ENCODE results near the gene LATS2.

DNA sequence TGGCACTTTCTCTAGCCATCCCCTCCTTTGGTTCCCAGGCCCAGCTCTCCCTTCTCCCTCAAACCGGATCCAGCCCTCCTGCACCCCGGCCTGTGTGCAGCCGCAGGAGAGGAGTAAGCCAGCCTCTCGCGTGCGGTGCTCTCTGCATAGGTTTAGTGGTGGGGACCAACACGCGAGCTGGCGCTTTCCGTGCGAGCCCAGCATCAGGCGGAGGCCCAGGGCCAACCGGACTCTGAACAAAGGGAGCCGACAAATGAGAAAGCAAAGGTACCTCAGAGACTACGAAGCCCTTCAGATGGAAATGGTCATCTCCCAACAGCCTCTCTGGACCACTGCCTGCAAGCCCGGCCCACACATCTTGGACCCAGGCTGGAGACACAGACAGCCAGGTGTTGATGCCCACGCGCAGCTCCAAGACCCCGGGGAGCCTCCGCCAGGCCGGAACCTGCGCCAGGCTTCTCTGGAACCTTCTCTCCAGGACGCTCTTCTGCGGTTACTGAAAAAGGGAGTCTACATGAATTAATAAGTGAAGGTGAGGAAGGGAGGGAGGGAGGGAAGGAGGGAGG is 16.5 kb upstream of the LATS2 start:
- TF ChIP-seq, protein P1, sequence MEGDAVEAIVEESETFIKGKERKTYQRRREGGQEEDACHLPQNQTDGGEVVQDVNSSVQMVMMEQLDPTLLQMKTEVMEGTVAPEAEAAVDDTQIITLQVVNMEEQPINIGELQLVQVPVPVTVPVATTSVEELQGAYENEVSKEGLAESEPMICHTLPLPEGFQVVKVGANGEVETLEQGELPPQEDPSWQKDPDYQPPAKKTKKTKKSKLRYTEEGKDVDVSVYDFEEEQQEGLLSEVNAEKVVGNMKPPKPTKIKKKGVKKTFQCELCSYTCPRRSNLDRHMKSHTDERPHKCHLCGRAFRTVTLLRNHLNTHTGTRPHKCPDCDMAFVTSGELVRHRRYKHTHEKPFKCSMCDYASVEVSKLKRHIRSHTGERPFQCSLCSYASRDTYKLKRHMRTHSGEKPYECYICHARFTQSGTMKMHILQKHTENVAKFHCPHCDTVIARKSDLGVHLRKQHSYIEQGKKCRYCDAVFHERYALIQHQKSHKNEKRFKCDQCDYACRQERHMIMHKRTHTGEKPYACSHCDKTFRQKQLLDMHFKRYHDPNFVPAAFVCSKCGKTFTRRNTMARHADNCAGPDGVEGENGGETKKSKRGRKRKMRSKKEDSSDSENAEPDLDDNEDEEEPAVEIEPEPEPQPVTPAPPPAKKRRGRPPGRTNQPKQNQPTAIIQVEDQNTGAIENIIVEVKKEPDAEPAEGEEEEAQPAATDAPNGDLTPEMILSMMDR (IDR thresholded peaks at IDR 0.05): no peak
- TF ChIP-seq POLR2A (IDR thresholded peaks at IDR 0.05): no peak
